GM21619 (cell line): ENCODE results near the gene ERC1.
"Not testable (repeated sequence)": the region's sequence is repeated elsewhere in the genome, so short reads cannot be mapped to it uniquely, and the experiment has no call there.

Experiments
- ATAC-seq: cut with Tn5 transposase; IDR thresholded peaks from one replicate; pipeline ENCODE4 v1.9.1; 2021; ENCODE audit not compliant: unreplicated experiment

Gene ERC1

DNA sequence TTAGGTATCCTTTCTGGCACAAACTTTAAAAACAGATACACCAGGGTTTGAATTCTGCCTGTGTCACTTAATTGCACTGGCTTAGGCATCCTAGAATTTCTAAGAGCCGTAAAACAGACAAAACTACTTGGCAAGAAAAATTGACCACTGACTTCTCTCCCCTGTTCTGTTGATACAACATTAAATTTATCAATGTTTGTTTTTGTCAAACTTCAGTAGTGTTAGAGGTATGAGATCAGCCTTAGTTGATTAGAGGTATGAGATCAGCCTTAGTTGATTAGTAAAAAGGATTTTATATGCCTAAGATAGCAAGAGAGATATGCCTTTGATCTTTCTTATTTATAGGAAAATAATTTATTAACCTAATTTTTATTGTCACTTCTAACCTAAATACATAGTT is 320.1 kb downstream of the ERC1 start:
- ATAC-seq = no peak

DNA sequence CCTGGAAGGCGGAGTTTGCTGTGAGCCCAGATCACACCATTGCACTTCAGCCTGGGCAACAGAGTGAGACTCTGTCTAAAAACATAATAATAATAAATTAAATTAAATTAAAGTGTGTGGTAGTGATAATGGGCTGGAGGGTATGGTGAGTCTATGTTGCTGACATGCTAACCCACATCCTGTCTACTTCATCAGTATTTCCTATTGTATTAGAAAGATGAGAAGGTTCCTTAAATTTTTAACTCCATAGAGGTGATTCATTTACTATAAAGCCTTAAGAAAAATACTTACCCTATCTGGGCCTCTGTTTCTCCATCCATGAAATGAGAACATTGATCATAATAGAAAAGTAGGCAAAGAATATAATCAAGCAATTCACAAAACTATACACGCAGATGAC is 322.9 kb downstream of the ERC1 start:
- ATAC-seq = no peak

DNA sequence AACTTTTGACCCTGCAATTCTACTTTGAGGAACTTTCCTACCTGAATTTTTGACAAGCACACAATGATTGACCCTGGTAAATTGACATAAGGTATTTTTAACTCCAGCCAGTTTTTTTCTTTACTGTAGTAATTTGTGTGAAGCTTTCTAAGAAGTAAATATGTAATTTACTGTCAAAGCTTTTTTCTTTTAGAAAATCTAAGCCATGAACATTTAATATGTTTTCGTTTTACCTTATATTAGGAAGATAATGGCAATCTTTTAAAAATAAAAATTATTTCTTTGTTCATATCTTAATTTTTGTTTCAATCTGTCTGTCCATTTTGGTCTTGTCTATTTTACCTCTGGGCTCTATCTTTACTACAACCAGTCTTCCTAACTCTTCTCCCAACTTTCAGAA is 323.5 kb downstream of the ERC1 start:
- no peak for ATAC-seq

DNA sequence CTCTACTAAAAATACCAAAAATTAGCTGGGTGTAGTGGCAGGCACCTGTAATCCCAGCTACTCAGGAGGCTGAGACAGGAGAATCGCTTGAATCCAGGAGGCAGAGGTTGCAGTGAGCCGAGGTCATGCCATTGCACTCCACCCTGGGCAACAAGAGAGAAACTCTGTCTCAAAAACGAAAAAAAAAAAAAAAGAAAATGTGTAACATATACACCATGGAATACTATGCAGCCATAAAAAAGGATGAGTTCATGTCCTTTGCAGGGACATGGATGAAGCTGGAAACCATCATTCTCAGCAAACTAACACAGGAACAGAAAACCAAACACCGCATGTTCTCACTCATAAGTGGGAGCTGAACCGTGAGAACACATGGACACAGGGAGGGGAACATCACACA is 326.0 kb downstream of the ERC1 start:
- not testable (repeated sequence) for ATAC-seq

DNA sequence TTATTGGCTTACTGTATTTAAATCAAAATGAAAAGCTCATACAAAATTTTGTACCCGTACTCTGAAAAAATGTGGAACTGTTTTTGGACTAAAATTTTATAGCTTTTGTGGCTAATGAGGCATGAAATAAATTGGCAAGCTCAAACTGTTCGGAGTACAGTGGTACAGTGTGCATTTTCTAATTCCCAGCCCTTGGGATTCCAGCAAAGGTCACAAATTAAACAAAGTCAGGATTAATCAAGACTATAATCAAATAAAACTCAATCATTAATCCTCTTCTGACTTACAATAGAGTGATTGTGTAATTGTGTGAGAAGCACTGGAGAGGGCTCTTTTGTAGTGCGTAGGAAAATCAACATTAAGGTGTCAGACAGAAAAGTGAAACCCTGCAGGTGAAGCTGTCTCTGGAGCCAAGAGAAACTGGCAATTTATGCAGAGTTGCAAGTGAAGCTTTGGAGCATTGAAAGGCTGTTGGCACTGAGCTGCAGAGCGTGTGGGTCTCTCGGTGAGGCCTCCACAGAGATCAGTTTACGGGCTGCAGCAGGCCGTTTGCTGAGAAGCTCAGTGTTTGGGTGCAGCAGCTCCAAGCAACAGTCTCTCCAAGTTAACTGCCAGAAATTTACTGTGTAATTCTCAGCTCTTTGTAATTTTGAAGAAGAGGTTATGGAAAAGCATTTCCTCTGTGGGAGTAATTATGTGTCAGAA is 327.5 kb downstream of the ERC1 start:
- ATAC-seq = no peak

DNA sequence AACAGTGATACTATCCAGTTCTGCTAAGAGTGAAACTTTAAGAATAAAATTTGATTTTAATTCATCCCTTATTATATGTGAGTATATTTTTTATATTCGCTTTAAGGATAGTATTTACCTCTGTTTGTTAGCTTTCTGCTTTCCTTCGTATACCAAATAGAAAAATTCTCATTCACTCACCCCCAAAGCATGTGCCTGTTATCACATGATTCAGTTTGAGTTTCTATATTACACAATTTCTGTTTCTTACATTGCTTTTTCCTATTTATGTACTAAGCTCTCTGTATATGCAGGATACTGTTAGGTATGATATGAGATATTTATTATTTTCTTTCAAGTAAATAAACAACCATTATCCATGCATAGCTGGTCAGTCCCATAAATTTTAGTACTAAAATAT is 328.2 kb downstream of the ERC1 start:
- no peak for ATAC-seq

DNA sequence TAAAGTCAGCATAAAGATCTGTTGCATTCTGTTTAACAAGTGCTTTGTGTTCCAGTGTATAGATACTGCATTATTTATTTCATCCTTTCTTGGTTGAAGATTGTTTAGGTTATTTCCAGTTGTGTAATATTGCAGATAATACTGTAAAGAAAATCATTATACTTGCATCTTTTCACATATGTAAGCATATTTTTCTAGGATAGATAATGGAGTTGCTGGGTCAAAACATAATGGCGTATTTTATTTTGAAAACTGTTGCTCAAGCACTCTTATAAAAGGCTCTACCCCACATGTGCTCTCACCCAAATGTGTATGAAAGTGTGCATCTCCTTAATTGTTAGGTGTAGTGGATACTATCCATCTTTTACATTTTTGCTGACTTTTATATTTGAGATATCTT is 329.0 kb downstream of the ERC1 start:
- ATAC-seq = no peak

DNA sequence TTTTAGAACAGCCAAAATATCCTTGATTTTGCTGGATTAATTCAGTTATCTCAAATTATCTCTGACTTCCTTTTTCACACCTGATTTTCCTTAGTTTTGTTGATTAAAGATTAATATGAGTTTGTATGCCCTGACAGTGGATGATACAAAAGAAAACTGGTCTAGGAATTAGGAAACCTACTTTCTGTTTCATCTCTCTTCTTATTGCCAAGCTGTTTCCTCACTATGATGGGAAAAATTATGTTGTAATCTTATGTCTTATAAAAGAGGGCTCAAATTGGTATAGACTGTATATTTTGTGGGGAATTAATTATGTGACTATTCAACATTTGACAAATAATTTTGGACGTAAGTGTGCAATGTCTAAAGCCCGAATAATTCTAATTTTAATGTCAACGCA is 331.8 kb downstream of the ERC1 start:
- ATAC-seq = no peak

DNA sequence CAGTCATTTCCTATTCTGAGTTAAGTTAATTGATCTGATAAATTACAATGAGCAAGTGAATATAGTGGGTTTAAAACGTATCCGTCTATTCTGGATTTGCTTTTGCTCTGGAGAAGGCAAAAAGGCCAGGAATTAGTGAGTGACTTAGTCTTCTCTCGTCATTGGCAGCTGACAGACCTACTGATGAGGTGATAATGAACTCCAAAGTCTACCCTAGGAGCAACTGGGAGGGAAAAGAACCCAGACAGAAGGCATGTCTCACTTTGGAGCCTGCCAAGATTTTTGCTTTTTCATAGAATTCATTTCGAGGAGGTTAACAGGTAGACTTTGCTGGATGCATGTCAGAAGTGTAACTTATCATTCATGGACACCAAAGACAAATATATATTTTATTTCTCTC is 333.1 kb downstream of the ERC1 start:
- ATAC-seq = no peak

DNA sequence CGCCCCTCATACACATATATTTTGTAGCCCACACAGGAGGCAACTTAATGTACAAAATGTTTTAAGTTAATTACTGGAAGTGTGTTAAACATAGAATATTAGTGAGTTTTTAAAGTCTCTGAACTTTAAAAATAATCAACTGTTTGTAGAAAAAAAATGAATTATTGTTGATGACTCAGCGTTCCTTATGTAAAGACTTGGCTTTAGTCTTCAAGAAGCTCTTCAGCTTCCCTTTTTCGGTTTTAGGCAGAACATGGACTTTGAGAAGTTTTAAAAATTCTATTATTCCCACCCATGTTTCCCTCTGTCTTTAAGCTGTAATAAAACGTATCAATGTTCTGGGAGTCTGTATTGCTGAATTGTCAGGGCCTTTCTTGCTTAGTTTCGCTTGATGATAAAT is 333.9 kb downstream of the ERC1 start:
- ATAC-seq = no peak

DNA sequence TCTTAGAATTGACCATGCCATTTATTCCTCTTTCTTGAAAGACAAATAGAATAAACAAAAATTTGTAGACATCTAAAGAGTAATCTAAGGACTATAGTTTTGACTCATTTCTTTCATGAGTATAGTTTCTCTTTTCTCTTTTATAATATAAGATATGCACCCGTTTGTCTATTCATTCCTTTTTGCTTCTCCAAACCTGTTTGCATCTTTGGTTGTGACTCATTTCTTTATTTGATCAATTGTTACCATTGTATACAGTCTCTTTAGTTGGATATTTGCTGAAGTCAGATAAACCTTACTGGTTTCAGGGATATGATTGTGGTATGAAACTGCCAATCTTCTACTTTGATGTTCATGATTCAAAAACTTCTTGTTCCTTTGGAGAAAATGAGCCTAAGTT is 334.6 kb downstream of the ERC1 start:
- no peak for ATAC-seq

DNA sequence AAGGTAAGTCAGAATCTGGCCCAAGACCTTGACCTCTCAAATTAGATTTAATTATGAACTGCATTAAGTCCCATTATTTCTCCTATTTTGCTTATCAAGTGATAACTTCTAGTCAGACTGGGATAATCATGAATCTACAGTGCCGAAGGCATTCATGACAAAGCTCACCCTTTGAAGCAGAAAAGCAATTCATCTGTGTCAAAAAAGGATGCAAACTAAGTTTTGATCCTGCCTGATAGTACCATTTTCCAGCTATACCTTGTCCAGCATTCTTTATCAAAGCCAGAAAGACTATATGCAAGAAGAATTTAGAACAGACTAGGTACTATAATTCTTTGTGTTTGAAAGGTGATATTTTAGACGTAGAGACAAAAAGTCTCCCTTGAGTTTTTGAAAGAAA is 335.2 kb downstream of the ERC1 start:
- no peak for ATAC-seq

DNA sequence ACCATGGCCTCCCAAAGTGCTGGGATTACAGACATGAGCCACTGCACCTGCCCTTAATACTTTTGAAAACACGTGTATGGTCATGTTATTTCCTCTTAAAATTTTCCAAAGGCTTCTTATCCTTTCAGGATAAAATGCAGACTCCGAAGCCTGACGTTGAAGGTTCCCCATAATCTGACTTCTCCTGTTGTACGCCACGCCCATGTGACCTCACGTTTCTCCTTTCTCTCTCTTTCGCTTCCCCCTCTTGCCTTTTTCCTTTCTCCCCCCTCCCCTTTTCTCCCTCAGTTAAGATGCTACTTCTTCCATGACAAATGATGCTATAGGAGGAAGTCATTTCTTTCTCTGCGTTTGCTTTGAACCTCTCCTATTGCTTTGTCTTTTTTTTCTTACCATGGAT is 337.4 kb downstream of the ERC1 start:
- ATAC-seq = no peak

DNA sequence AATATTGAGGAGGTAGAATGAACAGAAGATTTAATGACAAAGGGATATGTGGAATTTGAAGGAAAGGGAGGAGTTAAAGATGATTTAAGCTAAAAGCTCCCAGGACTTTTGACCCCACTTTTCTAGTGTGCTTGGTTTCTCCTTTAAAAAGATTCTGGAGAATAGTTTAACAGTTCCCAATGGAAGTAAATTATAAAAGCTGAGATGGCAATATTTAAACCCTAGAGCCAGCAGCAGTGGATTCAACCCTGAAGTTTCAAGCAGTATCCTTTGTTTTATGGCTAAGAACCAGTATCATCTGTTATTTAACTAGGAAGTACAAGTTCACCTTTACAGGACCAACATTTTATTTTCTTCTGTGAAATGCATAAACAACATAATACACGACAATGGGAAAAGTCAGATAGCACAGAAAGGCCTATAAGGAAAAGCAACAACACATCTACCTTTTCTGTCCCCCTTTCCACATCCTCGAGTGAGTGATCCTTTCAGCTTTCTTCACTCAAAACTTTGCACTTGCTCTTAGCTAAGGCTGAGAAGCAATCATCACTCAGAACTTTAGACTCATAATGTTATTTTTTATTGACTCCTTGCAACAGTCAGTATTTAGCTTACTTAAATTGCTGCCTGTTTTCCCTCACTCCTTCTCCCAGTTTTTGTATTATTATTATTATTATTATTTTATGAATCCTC is 338.9 kb downstream of the ERC1 start:
- no peak for ATAC-seq

DNA sequence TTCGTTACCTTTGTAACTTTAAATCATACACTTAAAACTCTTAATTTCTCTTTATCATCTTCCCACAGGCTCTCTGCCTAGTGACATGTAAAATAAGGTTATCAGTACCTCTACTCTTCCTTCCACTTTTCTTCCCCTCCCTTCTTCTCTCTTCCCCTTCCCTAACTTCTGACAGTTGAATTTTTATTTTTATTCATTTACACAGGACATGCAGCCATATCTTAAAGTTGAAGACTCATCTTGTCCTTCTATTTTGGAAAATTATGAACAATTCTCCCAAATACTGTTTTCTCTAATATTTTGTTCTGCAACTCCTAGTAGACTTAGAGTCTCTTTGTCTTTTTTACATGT is 339.4 kb downstream of the ERC1 start:
- no peak for ATAC-seq

DNA sequence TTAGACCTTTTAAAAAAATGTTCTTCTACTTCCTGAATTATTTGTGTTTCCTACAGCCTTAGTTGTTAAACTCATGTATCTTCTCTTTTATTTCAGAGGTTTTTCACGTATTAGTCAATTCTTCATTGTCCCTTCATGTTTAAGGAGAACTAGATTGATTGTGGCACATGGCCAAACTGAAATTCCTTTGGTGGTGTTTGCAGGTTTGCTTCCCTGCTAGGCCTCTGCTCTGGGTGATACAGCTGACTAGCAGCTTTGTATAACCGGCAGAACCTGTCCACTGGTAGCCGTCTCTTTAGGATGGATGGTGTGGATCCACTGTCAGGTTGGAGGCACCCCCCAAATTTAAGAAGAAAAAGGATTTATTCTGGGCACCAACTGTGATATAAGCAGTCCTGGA is 341.3 kb downstream of the ERC1 start:
- no peak for ATAC-seq

DNA sequence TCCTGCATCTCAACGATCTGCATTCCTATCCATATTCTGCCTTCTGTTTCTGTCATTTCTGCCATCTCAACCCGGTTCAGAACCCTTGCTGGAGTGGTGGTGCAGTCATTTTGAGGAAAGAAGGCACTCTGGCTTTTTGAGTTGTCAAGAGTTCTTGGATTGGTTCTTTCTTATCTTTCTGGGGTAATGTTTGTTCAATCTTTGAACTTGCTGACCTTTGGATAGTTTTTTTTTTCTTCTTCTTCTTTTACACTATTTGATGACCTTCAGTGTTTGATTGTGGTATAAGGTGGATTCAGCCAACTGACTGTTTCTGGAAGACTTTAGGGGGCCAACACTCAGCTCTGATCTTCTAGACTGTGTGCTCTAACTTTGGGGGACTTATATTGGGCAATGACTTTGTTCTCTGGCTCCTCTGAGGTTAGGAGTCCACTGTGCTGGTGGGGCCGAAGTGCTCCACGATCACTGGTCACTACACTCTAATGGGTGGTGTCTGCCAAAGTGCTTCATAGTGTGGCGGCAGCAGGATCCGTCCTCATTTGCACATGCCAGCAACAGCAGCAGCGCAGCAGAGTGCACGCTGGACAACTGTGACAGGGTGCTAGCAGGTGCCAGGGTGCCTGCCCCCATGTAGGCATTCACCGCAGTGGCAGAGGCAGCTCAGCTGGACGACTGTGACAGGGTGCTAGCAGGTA is 347.6 kb downstream of the ERC1 start:
- no peak for ATAC-seq

DNA sequence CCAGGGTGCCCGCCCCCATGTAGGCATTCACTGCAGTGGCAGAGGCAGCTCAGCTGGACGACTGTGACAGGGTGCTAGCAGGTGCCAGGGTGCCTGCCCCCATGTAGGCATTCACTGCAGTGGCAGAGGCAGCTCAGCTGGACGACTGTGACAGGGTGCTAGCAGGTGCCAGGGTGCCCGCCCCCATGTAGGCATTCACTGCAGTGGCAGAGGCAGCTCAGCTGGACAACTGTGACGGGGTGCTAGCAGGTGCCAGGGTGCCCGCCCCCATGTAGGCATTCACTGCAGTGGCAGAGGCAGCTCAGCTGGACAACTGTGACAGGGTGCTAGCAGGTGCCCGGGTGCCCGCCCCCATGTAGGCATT is 348.1 kb downstream of the ERC1 start:
- ATAC-seq = not testable (repeated sequence)

DNA sequence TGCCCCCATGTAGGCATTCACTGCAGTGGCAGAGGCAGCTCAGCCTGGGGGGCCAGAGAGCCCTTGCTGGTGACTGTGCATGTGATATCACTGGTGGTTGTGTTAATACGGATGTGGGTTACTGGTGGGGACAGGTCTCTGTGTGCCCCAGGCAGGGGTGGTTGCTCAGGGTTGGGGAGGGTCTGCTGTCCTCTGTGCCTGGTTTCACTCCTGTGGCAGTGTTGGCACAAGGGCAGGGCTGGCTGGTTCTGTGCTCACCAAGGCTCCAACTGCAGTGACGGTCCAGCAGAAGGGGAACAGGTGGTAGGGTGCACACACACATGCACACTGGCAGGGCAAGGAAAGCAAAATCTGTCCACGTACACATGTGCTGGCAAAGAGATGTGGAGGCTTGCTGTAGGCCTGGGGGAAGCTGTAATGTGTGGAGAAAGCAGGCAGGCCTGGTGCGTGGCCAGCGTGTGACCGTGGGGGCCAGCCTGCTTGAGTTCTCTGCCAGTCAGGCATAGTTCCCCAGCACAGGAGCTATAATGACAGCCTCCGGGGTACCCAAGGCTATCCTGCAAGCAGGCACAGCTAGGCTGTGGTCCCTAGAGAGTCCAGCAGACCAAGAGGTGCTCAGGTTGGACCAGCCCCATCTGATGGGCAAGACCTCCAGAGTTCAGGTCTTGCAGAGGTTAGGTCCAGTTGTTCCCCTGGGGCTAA is 348.7 kb downstream of the ERC1 start:
- no peak for ATAC-seq

DNA sequence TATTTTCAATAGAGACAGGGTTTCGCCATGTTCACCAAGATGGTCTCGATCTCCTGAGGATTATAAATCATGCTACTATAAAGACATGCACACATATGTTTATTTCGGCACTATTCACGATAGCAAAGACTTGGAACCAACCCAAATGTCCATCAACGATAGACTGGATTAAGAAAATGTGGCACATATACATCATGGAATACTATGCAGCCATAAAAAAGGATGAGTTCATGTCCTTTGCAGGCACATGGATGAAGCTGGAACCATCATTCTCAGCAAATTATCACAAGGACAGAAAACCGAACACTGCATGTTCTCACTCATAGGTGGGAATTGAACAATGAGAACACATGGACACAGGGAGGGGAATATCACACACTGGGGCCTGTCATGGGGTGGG is 350.2 kb downstream of the ERC1 start:
- not testable (repeated sequence) for ATAC-seq

DNA sequence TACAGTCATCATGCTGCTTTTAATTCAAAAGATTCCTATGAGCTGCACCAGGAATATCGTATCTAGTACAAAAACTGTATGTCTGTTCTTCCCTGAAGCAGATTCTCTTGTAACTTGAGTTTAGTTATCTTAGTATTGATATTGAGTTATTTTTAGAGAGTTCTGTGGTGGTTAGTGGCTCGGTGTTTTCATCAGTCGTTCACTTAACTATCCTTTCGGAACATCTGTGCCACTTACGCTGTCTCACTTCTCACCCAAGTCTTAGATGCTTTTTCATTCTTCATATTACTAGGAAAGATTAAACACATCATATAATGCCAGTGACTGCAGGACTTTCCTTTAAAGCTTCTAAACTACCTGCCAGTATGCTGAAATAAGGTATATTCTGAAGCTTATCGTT is 352.4 kb downstream of the ERC1 start:
- no peak for ATAC-seq

DNA sequence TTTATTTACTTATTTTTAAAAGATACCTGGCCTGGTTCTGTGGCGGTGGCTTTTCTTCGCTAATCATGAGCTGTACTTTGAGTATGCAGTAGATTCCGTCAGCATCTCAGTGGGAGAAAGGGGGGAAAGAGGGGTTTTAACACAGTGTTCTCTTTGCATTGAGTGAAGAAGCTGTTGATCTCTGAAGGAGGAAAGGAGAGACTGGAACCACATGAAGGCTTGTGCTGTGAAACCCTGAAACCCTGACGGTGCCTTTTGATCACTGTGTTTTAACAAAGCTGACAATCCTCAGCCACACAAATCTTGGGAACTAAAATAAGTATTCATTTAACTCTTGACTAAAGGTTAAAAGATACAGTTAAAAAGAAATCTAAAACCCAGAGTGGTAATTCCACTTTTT is 353.2 kb downstream of the ERC1 start:
- no peak for ATAC-seq
